ENCODE results near the gene MED22.
"Not testable (repeated sequence)": the region's sequence is repeated elsewhere in the genome, so short reads cannot be mapped to it uniquely, and the experiment has no call there.

Gene MED22

GRCh38 chr9:133321411-133321935 lies 26.5 kb downstream of the MED22 start:
- 100% methylated on average over 5 of the region's 13 CpGs for WGBS (ENCODE audit: insufficient coverage)
- no peaks in the 10 kb centered on the region for H3K9me3 ChIP-seq (ENCODE audit: control extremely low read depth in 1 of 5, control insufficient read depth in 4 of 5, insufficient read depth in 2 of 5, low read depth in 1 of 5, low read length in 4 of 5)
- no peaks in the 10 kb centered on the region for H3K36me3 ChIP-seq (ENCODE audit: control insufficient read depth in 4 of 4, insufficient read depth in 4 of 4, low read length in 3 of 4)
- H3K27ac ChIP-seq (ENCODE audit: insufficient read depth in 1 of 2, low read depth in 1 of 2, low read length in 2 of 2, poor library complexity in 1 of 2, severe bottlenecking in 2 of 2): no peak overlapping the region
- H3K4me1 ChIP-seq (ENCODE audit: control extremely low read depth in 1 of 4, control insufficient read depth in 4 of 4, insufficient read depth in 4 of 4, low read length in 3 of 4): no peaks in the 10 kb centered on the region
- no peak for DNase-seq
- H3K27me3 ChIP-seq (replicated peaks in 2 of 5; ENCODE audit: control insufficient read depth in 4 of 5, insufficient read depth in 5 of 5, low read length in 4 of 5): no peaks in the 10 kb centered on the region
- ChIA-PET POLR2A (no interaction called here), CTCF (interaction anchor here (0.9 to 1.7 kb wide), 2 partner anchors 134 to 135 kb away, joined by 3 to 4 read pairs; no protein-coding TSS in a partner anchor)
- no peak overlapping the region for H3K4me3 ChIP-seq (ENCODE audit: control insufficient read depth in 1 of 7, extremely low read depth in 1 of 7, insufficient read depth in 4 of 7, low read depth in 2 of 7, low read length in 6 of 7)

GRCh38 chr9:133320421-133320881 lies 27.5 kb downstream of the MED22 start:
- H3K9me3 ChIP-seq (ENCODE audit: control extremely low read depth in 1 of 5, control insufficient read depth in 4 of 5, insufficient read depth in 2 of 5, low read depth in 1 of 5, low read length in 4 of 5): no peaks in the 10 kb centered on the region
- H3K4me1 ChIP-seq (ENCODE audit: control extremely low read depth in 1 of 4, control insufficient read depth in 4 of 4, insufficient read depth in 4 of 4, low read length in 3 of 4): no peaks in the 10 kb centered on the region
- 95% methylated on average over 13 of the region's 13 CpGs for WGBS (ENCODE audit: insufficient coverage)
- no peak overlapping the region for H3K27ac ChIP-seq (ENCODE audit: insufficient read depth in 1 of 2, low read depth in 1 of 2, low read length in 2 of 2, poor library complexity in 1 of 2, severe bottlenecking in 2 of 2)
- no peak overlapping the region for H3K4me3 ChIP-seq (ENCODE audit: control insufficient read depth in 1 of 7, extremely low read depth in 1 of 7, insufficient read depth in 4 of 7, low read depth in 2 of 7, low read length in 6 of 7)
- ChIA-PET CTCF (interaction anchor here (0.6 to 1.7 kb wide), 3 partner anchors 9 to 133 kb away, joined by 3 to 4 read pairs (median 3); no protein-coding TSS in a partner anchor), POLR2A (no interaction called here)
- H3K27me3 ChIP-seq (replicated peaks in 2 of 5; ENCODE audit: control insufficient read depth in 4 of 5, insufficient read depth in 5 of 5, low read length in 4 of 5): no peaks in the 10 kb centered on the region
- no peaks in the 10 kb centered on the region for H3K36me3 ChIP-seq (ENCODE audit: control insufficient read depth in 4 of 4, insufficient read depth in 4 of 4, low read length in 3 of 4)
- DNase-seq: no peak

- POLR2A ChIA-PET; DNase-seq; H3K4me1 ChIP-seq (ENCODE audit: control extremely low read depth in 1 of 4, control insufficient read depth in 4 of 4, insufficient read depth in 4 of 4, low read length in 3 of 4); H3K4me3 ChIP-seq (ENCODE audit: control insufficient read depth in 1 of 7, extremely low read depth in 1 of 7, insufficient read depth in 4 of 7, low read depth in 2 of 7, low read length in 6 of 7); H3K36me3 ChIP-seq (ENCODE audit: control insufficient read depth in 4 of 4, insufficient read depth in 4 of 4, low read length in 3 of 4); CTCF ChIA-PET; H3K27me3 ChIP-seq (replicated peaks in 2 of 5; ENCODE audit: control insufficient read depth in 4 of 5, insufficient read depth in 5 of 5, low read length in 4 of 5); H3K27ac ChIP-seq (ENCODE audit: insufficient read depth in 1 of 2, low read depth in 1 of 2, low read length in 2 of 2, poor library complexity in 1 of 2, severe bottlenecking in 2 of 2); H3K9me3 ChIP-seq (ENCODE audit: control extremely low read depth in 1 of 5, control insufficient read depth in 4 of 5, insufficient read depth in 2 of 5, low read depth in 1 of 5, low read length in 4 of 5): not testable (repeated sequence)
- 100% methylated on average over 3 of the region's 13 CpGs for WGBS (ENCODE audit: insufficient coverage)
Measured at GRCh38 chr9:133317551-133317950, 30.4 kb downstream of the MED22 start.

GRCh38 chr9:133315997-133316396 lies 31.9 kb downstream of the MED22 start:
- Histone ChIP-seq H3K36me3 (ENCODE audit: control insufficient read depth in 4 of 4, insufficient read depth in 4 of 4, low read length in 3 of 4) (no peaks in the 10 kb centered on the region), H3K4me1 (ENCODE audit: control extremely low read depth in 1 of 4, control insufficient read depth in 4 of 4, insufficient read depth in 4 of 4, low read length in 3 of 4) (no peaks in the 10 kb centered on the region), H3K9me3 (ENCODE audit: control extremely low read depth in 1 of 5, control insufficient read depth in 4 of 5, insufficient read depth in 2 of 5, low read depth in 1 of 5, low read length in 4 of 5) (no peaks in the 10 kb centered on the region), H3K27ac (ENCODE audit: insufficient read depth in 1 of 2, low read depth in 1 of 2, low read length in 2 of 2, poor library complexity in 1 of 2, severe bottlenecking in 2 of 2) (no peak overlapping the region), H3K4me3 (ENCODE audit: control insufficient read depth in 1 of 7, extremely low read depth in 1 of 7, insufficient read depth in 4 of 7, low read depth in 2 of 7, low read length in 6 of 7) (no peak overlapping the region), H3K27me3 (replicated peaks in 2 of 5; ENCODE audit: control insufficient read depth in 4 of 5, insufficient read depth in 5 of 5, low read length in 4 of 5) (no peaks in the 10 kb centered on the region)
- no CpG with 5 or more reads among the region's 2 CpGs for WGBS (ENCODE audit: insufficient coverage)
- ChIA-PET POLR2A (no interaction called here), CTCF (no interaction called here)
- DNase-seq: no peak

GRCh38 chr9:133309608-133310007 lies 38.3 kb downstream of the MED22 start:
- ChIA-PET POLR2A (no interaction called here), CTCF (no interaction called here)
- Histone ChIP-seq H3K27ac (ENCODE audit: insufficient read depth in 1 of 2, low read depth in 1 of 2, low read length in 2 of 2, poor library complexity in 1 of 2, severe bottlenecking in 2 of 2) (no peak overlapping the region), H3K4me3 (ENCODE audit: control insufficient read depth in 1 of 7, extremely low read depth in 1 of 7, insufficient read depth in 4 of 7, low read depth in 2 of 7, low read length in 6 of 7) (no peak overlapping the region), H3K4me1 (ENCODE audit: control extremely low read depth in 1 of 4, control insufficient read depth in 4 of 4, insufficient read depth in 4 of 4, low read length in 3 of 4) (no peaks in the 10 kb centered on the region), H3K36me3 (ENCODE audit: control insufficient read depth in 4 of 4, insufficient read depth in 4 of 4, low read length in 3 of 4) (no peaks in the 10 kb centered on the region), H3K27me3 (replicated peaks in 2 of 5; ENCODE audit: control insufficient read depth in 4 of 5, insufficient read depth in 5 of 5, low read length in 4 of 5) (peaks cover 0 to 2% (median 0%) of the 10 kb centered on the region in 5 experiments), H3K9me3 (ENCODE audit: control extremely low read depth in 1 of 5, control insufficient read depth in 4 of 5, insufficient read depth in 2 of 5, low read depth in 1 of 5, low read length in 4 of 5) (no peaks in the 10 kb centered on the region)
- 80% methylated on average over 1 of the region's 6 CpGs for WGBS (ENCODE audit: insufficient coverage)
- no peak for DNase-seq

GRCh38 chr9:133307301-133307700 lies 40.6 kb downstream of the MED22 start:
- POLR2A ChIA-PET: no interaction called here
- 71% methylated on average over 13 of the region's 16 CpGs for WGBS (ENCODE audit: insufficient coverage)
- CTCF ChIA-PET: no interaction called here

GRCh38 chr9:133306242-133307204 lies 41.4 kb downstream of the MED22 start:
- Histone ChIP-seq H3K27ac (ENCODE audit: insufficient read depth in 1 of 2, low read depth in 1 of 2, low read length in 2 of 2, poor library complexity in 1 of 2, severe bottlenecking in 2 of 2) (no peak overlapping the region), H3K9me3 (ENCODE audit: control extremely low read depth in 1 of 5, control insufficient read depth in 4 of 5, insufficient read depth in 2 of 5, low read depth in 1 of 5, low read length in 4 of 5) (no peaks in the 10 kb centered on the region), H3K4me1 (ENCODE audit: control extremely low read depth in 1 of 4, control insufficient read depth in 4 of 4, insufficient read depth in 4 of 4, low read length in 3 of 4) (no peaks in the 10 kb centered on the region), H3K36me3 (ENCODE audit: control insufficient read depth in 4 of 4, insufficient read depth in 4 of 4, low read length in 3 of 4) (no peaks in the 10 kb centered on the region), H3K27me3 (replicated peaks in 2 of 5; ENCODE audit: control insufficient read depth in 4 of 5, insufficient read depth in 5 of 5, low read length in 4 of 5) (peaks cover 0 to 4% (median 0%) of the 10 kb centered on the region in 5 experiments), H3K4me3 (ENCODE audit: control insufficient read depth in 1 of 7, extremely low read depth in 1 of 7, insufficient read depth in 4 of 7, low read depth in 2 of 7, low read length in 6 of 7) (no peak overlapping the region)
- ChIA-PET CTCF (interaction anchor here (1.2 kb wide), 1 partner anchor 30 kb away, joined by 3 read pairs; no protein-coding TSS in a partner anchor), POLR2A (no interaction called here)
- 87% methylated on average over 28 of the region's 31 CpGs for WGBS (ENCODE audit: insufficient coverage)
- no peak for DNase-seq

More at GRCh38 chr9:133307301-133307700, 40.6 kb downstream of the MED22 start:
- no peak overlapping the region for H3K27ac ChIP-seq (ENCODE audit: insufficient read depth in 1 of 2, low read depth in 1 of 2, low read length in 2 of 2, poor library complexity in 1 of 2, severe bottlenecking in 2 of 2)
- no peak for DNase-seq
- H3K4me3 ChIP-seq (ENCODE audit: control insufficient read depth in 1 of 7, extremely low read depth in 1 of 7, insufficient read depth in 4 of 7, low read depth in 2 of 7, low read length in 6 of 7): no peak overlapping the region
- no peaks in the 10 kb centered on the region for H3K9me3 ChIP-seq (ENCODE audit: control extremely low read depth in 1 of 5, control insufficient read depth in 4 of 5, insufficient read depth in 2 of 5, low read depth in 1 of 5, low read length in 4 of 5)
- peaks cover 0 to 2% (median 0%) of the 10 kb centered on the region in 5 experiments for H3K27me3 ChIP-seq (replicated peaks in 2 of 5; ENCODE audit: control insufficient read depth in 4 of 5, insufficient read depth in 5 of 5, low read length in 4 of 5)
- H3K4me1 ChIP-seq (ENCODE audit: control extremely low read depth in 1 of 4, control insufficient read depth in 4 of 4, insufficient read depth in 4 of 4, low read length in 3 of 4): no peaks in the 10 kb centered on the region
- no peaks in the 10 kb centered on the region for H3K36me3 ChIP-seq (ENCODE audit: control insufficient read depth in 4 of 4, insufficient read depth in 4 of 4, low read length in 3 of 4)
